ENCODE measurements around the gene CXCL14.

DNA sequence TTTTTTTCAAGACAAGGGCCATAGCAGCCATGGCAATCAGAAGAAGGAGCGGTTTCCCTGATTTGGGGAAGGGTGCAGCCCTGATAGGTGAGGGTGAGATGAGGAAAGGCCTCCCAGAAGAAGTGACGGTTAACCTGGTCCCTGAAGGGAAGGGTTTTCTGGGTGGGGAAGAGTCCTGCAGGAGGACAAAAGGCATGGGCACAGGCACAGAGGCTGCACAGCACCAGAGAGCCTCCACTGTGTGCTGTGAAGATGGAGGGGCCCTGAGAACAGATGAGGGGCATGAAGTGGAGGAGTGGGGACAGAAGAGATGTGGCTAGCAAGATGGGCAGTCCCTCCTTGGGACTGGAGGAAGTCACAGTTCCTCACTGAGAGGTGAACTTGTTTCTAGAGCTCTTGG, 46.3 kb upstream of the CXCL14 start:
- TF ChIP-seq CTCF (IDR thresholded peaks at IDR 0.05; ENCODE audit: low read depth, low read length) (no peak), POLR2A (IDR thresholded peaks at IDR 0.05; ENCODE audit: extremely low read depth, insufficient read length) (no peak), MAX (IDR thresholded peaks at IDR 0.05; ENCODE audit: low read depth, low read length) (no peak), MYC (IDR thresholded peaks at IDR 0.05; ENCODE audit: low read depth, low read length) (no peak)

Measured in NB4 (cell line).